Thyroid gland (tissue), 4 donors: Measurements from ENCODE around the gene SLC37A2. TPM values are rescaled to one million over a fixed set of nuclear protein-coding genes. Genes with fewer than 3 reads are reported as not detected.

ENCODE experiments used
- DNase-seq, 2 donors: peaks; one replicate each; pipeline ENCODE4 v3.0.0-alpha.2; 2019
- H3K27ac ChIP-seq, 3 donors: fragments of 200-600 bp; sonication (generic); 1 replicate in 2 of 3; 2 replicates in 1 of 3; pipeline ENCODE4 v1.5.1; 2016 to 2019; ENCODE audit warnings: mild to moderate bottlenecking in 1 of 3, moderate library complexity in 1 of 3
- H3K27me3 ChIP-seq: fragments of 200-600 bp; sonication (generic); one replicate; pipeline ENCODE4 v1.5.1; 2019
- H3K36me3 ChIP-seq, 2 donors: fragments of 200-600 bp; sonication (generic); one replicate each; pipeline ENCODE4 v1.5.1; 2016 to 2019
- H3K4me1 ChIP-seq, 2 donors: fragments of 200-600 bp; sonication (generic); one replicate each; pipeline ENCODE4 v1.5.1; 2017 to 2019
- H3K4me3 ChIP-seq, 3 donors: fragments of 200-600 bp; sonication (generic); replicated peaks in 1 of 3; 1 replicate in 2 of 3; 2 replicates in 1 of 3; pipeline ENCODE4 v1.5.1; 2016; ENCODE audit warnings: mild to moderate bottlenecking in 1 of 3
- H3K9me3 ChIP-seq: fragments of 200-600 bp; sonication (generic); one replicate; pipeline ENCODE4 v1.5.1; 2017
- POLR2A ChIP-seq, 2 donors: fragments of 450-650 bp; IDR thresholded peaks; one replicate each; pipeline ENCODE4 v1.6.1; 2017; ENCODE audit warnings: antibody characterized with exemption in 2 of 2, mild to moderate bottlenecking in 2 of 2, moderate library complexity in 1 of 2
- WGBS, 2 donors: methylation state at CpG; one replicate each; pipeline ENCODE4 v1.1.5; 2017; 5-methylcytosine and 5-hydroxymethylcytosine counted together
- intact Hi-C: fragments of 100-400 bp; cut with DNase I; formaldehyde crosslinking; loops from one replicate; pipeline ENCODE4 v1.15.1; 2023
- total RNA-seq, 4 donors: library from RNA; depleted of rRNA; stranded (reverse); fragments of >200 nt; gene quantifications; one replicate each; pipeline ENCODE4 v1.2.3, GENCODE V29; 2016
- TF ChIP-seq, protein P1 (sequence below), 6 experiments: fragments of 200-600 bp in 3 of 6; fragments of 450-650 bp in 3 of 6; sonication (generic) in 3 of 6; IDR thresholded peaks; one replicate each; pipeline ENCODE4 v1.5.1; 2016 to 2019; ENCODE audit warnings: antibody characterized with exemption in 6 of 6, mild to moderate bottlenecking in 2 of 6, inconsistent platforms in 1 of 6, moderate library complexity in 1 of 6

SLC37A2 gene
- total RNA-seq, 4 donors from 2014 or later: 2.1 to 3.6 (median 3.4) TPM

DNA sequence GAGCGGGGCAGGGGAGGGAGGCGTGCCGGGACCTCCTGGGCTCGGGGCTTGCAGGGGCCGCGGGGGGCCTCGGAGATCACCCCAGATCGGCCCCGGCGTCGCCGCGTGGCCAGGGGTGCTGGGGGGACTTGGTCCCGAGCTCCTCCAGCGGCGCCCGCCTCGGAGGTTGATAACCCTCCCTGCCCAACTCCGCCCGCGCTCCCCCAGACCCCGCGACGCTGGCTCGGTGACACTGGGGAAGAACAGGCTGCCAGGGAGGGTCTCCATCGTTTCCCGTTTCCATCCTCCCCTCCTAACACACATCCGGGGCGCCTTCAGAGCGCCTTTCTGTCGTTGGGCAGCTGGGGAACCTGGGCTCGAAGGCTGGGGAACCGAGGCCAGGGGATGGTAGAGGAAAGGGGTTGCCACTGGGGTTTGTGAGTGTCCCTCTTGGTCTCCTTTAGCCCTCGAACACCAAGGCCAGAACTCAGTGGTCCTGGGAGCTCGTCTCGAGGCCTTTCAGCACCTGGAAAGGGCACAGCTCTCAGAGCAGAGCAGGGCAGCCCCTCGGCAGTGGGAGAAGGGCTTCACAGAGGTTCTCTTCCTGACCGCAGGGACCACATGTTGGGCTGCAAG, 431 bp downstream of the SLC37A2 start:
- DNase-seq: no peak
- peak overlapping the region; percentile 19 to 72 (median 56) for H3K4me3 ChIP-seq
- WGBS, 2 donors: 4 to 24% methylated on average over 3 to 31 of the region's 38 CpGs

DNA sequence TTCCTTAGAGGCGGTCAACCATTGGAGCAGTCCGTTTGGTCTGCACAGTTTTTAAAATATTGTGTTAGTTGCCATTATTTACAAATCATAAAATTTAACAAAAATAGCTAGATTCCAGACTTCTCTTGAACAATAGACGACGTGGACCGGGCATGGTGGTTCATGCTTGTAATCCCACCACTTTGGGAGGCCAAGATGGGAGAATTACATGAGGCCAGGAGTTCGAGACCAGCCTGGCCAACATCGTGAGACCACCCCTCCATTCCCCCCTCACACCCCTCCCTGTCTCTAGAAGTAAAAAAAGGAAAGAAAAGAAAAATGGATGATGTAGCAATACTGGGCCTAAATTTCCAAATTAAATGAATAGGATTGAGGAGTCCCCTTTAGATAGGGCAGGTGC, 965 bp downstream of the SLC37A2 start:
- Histone ChIP-seq H3K4me3 (no peak overlapping the region), H3K9me3 (no peaks in the 10 kb centered on the region), H3K27ac (no peak overlapping the region), H3K4me1 (peaks cover 8 to 9% of the 10 kb centered on the region in 2 donors), H3K36me3 (no peaks in the 10 kb centered on the region), H3K27me3 (no peaks in the 10 kb centered on the region)
- no peak for DNase-seq
- WGBS, 2 donors: 73 to 78% methylated on average over 7 of the region's 7 CpGs
- TF ChIP-seq, protein P1, sequence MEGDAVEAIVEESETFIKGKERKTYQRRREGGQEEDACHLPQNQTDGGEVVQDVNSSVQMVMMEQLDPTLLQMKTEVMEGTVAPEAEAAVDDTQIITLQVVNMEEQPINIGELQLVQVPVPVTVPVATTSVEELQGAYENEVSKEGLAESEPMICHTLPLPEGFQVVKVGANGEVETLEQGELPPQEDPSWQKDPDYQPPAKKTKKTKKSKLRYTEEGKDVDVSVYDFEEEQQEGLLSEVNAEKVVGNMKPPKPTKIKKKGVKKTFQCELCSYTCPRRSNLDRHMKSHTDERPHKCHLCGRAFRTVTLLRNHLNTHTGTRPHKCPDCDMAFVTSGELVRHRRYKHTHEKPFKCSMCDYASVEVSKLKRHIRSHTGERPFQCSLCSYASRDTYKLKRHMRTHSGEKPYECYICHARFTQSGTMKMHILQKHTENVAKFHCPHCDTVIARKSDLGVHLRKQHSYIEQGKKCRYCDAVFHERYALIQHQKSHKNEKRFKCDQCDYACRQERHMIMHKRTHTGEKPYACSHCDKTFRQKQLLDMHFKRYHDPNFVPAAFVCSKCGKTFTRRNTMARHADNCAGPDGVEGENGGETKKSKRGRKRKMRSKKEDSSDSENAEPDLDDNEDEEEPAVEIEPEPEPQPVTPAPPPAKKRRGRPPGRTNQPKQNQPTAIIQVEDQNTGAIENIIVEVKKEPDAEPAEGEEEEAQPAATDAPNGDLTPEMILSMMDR (IDR thresholded peaks at IDR 0.05): no peak
- no peak for TF ChIP-seq POLR2A (IDR thresholded peaks at IDR 0.05)
- intact Hi-C loops: no loop called here

More for the DNA sequence above, 431 bp downstream of the SLC37A2 start:
- H3K36me3 ChIP-seq: no peaks in the 10 kb centered on the region
- intact Hi-C loops: no loop called here
- no peaks in the 10 kb centered on the region for H3K27me3 ChIP-seq
- H3K4me1 ChIP-seq: peaks cover 8 to 9% of the 10 kb centered on the region in 2 donors
- H3K9me3 ChIP-seq: no peaks in the 10 kb centered on the region
- TF ChIP-seq POLR2A (IDR thresholded peaks at IDR 0.05): no peak
- TF ChIP-seq, protein P1 (IDR thresholded peaks at IDR 0.05): no peak
- peak overlapping the region in 1 of 3 donors; percentile 20 for H3K27ac ChIP-seq

DNA sequence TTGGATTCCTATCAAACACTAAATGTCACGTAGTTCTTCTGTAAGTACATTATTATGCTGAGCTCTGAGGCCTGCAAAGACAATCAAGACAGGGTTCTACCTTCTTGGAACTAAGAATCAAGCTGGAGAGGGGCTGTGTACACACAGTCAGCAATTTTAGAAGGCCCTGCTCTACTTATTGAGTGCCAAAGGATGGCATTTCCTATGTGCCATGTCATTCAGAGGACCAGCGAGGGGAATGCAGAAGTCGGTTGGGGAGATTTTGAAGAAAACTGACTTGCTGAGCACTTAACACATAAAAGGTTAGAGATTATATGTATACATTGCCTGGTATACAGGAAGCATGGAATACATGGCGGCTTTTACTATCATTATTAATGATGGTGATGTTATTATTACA, 5.3 kb downstream of the SLC37A2 start:
- intact Hi-C loops: no loop called here
- no peak overlapping the region for H3K4me3 ChIP-seq
- peaks cover 6% of the 10 kb centered on the region in 2 donors for H3K4me1 ChIP-seq
- H3K27ac ChIP-seq: no peak overlapping the region
- WGBS, 2 donors: 92 to 94% methylated on average over 4 of the region's 4 CpGs
- TF ChIP-seq, protein P1 (IDR thresholded peaks at IDR 0.05): no peak
- TF ChIP-seq POLR2A (IDR thresholded peaks at IDR 0.05): no peak
- H3K36me3 ChIP-seq: no peaks in the 10 kb centered on the region
- no peaks in the 10 kb centered on the region for H3K9me3 ChIP-seq
- H3K27me3 ChIP-seq: no peaks in the 10 kb centered on the region
- no peak for DNase-seq

DNA sequence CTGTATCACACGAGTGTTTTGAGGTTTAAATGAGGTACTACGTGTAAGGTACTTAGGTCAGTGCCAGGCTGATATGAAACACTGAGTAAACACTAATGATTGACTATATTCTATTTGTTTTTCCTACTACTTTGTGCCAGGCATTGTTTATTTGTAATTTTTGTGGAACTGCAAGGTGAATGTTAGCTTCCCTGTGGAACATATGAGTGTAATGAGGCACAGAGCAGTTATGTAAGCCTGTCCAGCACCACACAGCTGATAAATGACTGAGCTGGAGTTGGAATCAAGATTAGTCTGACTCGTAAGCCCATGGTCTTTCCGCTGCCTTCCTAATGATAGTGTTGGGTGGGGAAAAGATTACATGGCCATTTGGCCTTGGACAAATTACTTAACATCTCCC, 5.9 kb downstream of the SLC37A2 start:
- 85 to 86% methylated on average over 4 of the region's 4 CpGs for WGBS, 2 donors
- TF ChIP-seq, protein P1 (IDR thresholded peaks at IDR 0.05): no peak
- TF ChIP-seq POLR2A (IDR thresholded peaks at IDR 0.05): no peak
- no peak for DNase-seq
- H3K4me1 ChIP-seq: no peaks in the 10 kb centered on the region
- no peaks in the 10 kb centered on the region for H3K27me3 ChIP-seq
- intact Hi-C loops: no loop called here
- H3K4me3 ChIP-seq: no peak overlapping the region
- H3K9me3 ChIP-seq: no peaks in the 10 kb centered on the region
- H3K27ac ChIP-seq: no peak overlapping the region
- H3K36me3 ChIP-seq: no peaks in the 10 kb centered on the region

DNA sequence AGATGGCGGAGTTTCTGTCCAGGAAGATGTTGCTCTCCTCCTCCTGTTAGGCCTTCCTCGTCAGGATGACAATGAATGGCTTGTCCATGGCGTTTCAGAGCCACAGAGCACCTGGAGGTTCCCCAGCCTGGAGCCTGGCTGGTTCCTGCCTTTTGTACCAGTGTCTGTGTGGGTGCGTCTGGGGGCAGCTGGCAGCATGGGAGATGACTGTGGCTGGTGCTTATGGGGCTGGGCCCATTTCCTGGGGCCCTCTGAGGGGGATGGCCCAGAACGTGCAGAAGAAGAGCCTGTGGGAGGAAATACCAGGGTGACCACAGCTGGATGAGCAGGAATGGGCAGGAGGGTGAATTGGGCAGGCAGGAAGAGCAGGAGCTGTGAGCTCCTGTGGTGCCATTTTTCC, 6.7 kb downstream of the SLC37A2 start:
- intact Hi-C loops: no loop called here
- H3K4me1 ChIP-seq: no peaks in the 10 kb centered on the region
- no peak overlapping the region for H3K4me3 ChIP-seq
- WGBS, 2 donors: 68 to 89% methylated on average over 3 to 5 of the region's 5 CpGs
- no peaks in the 10 kb centered on the region for H3K9me3 ChIP-seq
- no peak overlapping the region for H3K27ac ChIP-seq
- DNase-seq: peak in 1 of 2 donors; percentile 0
- H3K36me3 ChIP-seq: no peaks in the 10 kb centered on the region
- TF ChIP-seq, protein P1 (IDR thresholded peaks at IDR 0.05): no peak
- no peak for TF ChIP-seq POLR2A (IDR thresholded peaks at IDR 0.05)
- no peaks in the 10 kb centered on the region for H3K27me3 ChIP-seq
